ENCODE measurements around the gene CAMSAP2. TPM values are rescaled to one million over a fixed set of nuclear protein-coding genes. Genes with fewer than 3 reads are reported as not detected.

Gene CAMSAP2
- total RNA-seq, 1 donor from 2014 or later = 43.9 TPM

DNA sequence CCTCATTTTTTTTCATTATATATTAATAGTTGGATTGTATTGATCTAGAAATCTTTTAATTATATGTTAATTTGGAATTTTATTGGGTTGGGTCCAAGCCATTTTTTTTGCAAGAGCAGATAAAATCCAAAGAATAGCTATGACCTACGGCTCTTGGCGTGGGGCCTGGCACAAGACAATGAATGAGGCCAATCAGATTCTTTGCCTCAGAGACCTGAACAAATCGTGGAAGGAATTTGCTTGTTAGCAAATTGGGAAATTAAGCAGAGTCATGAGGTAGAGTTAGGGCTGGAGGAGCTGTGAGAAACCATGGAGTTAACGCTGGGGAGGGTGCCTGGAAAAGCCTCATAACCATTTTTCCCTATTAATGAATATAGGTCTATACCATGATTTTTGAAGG lies 40.1 kb downstream of the CAMSAP2 start:
- Histone ChIP-seq H3K4me2 (no peak overlapping the region), H3K27me3 (no peaks in the 10 kb centered on the region), H3K4me1 (peaks cover 14% of the 10 kb centered on the region), H3K9me3 (ENCODE audit: low read depth) (no peaks in the 10 kb centered on the region), H3K36me3 (peaks cover 26% of the 10 kb centered on the region), H2AFZ (replicated peaks) (no peak overlapping the region), H3K79me2 (ENCODE audit: low read depth) (peaks cover 49% of the 10 kb centered on the region), H3F3A (ENCODE audit: low read depth) (peaks cover 10% of the 10 kb centered on the region), H3K9ac (no peak overlapping the region), H3K4me3 (no peak overlapping the region), H4K20me1 (ENCODE audit: low read depth) (peaks cover 4% of the 10 kb centered on the region), H3K27ac (no peak overlapping the region)
- H3K27ac Mint-ChIP-seq = no peak overlapping the region
- H3K4me1 Mint-ChIP-seq = peaks cover 11% of the 10 kb centered on the region
- no peak for TF ChIP-seq EZH2 (IDR thresholded peaks at IDR 0.05)
- no peak for TF ChIP-seq EZH2phosphoT487 (IDR thresholded peaks at IDR 0.05)
- TF ChIP-seq, protein P1, sequence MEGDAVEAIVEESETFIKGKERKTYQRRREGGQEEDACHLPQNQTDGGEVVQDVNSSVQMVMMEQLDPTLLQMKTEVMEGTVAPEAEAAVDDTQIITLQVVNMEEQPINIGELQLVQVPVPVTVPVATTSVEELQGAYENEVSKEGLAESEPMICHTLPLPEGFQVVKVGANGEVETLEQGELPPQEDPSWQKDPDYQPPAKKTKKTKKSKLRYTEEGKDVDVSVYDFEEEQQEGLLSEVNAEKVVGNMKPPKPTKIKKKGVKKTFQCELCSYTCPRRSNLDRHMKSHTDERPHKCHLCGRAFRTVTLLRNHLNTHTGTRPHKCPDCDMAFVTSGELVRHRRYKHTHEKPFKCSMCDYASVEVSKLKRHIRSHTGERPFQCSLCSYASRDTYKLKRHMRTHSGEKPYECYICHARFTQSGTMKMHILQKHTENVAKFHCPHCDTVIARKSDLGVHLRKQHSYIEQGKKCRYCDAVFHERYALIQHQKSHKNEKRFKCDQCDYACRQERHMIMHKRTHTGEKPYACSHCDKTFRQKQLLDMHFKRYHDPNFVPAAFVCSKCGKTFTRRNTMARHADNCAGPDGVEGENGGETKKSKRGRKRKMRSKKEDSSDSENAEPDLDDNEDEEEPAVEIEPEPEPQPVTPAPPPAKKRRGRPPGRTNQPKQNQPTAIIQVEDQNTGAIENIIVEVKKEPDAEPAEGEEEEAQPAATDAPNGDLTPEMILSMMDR (IDR thresholded peaks at IDR 0.05) = no peak
- peaks cover 17% of the 10 kb centered on the region for H3K9me3 Mint-ChIP-seq
- peaks cover 47% of the 10 kb centered on the region for H3K36me3 Mint-ChIP-seq
- H3K27me3 Mint-ChIP-seq (ENCODE audit: insufficient read depth, low read depth) = no peaks in the 10 kb centered on the region
- no peak overlapping the region for H3K4me3 Mint-ChIP-seq
- peak; percentile 16 for DNase-seq (ENCODE audit: low spot score)

DNA sequence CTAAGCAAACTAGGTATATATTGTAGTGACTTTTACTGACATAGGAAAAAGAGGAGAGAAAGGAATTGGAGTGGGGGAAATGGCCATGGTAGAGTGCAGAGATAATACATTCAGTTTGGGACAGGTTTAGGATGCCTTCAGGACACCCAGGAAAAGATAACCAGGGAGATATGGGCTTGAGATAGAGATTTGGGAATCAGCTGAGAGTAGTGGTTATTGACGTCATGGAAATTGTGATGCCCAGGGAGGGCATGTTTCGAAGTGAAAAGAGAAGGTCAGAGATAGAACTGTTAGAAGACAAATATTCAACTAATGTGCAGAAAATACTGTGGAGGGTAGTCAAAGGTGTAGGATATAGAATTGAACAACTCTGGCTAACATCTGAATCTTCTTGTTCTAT lies 40.6 kb downstream of the CAMSAP2 start:
- DNase-seq (ENCODE audit: low spot score) = no peak
- H4K20me1 ChIP-seq (ENCODE audit: low read depth) = peaks cover 4% of the 10 kb centered on the region
- no peak overlapping the region for H3K27ac ChIP-seq
- H3K4me1 Mint-ChIP-seq = peaks cover 11% of the 10 kb centered on the region
- peaks cover 14% of the 10 kb centered on the region for H3K4me1 ChIP-seq
- H3K4me3 Mint-ChIP-seq = no peak overlapping the region
- no peaks in the 10 kb centered on the region for H3K9me3 ChIP-seq (ENCODE audit: low read depth)
- TF ChIP-seq, protein P1 (IDR thresholded peaks at IDR 0.05) = no peak
- no peak for TF ChIP-seq EZH2phosphoT487 (IDR thresholded peaks at IDR 0.05)
- TF ChIP-seq EZH2 (IDR thresholded peaks at IDR 0.05) = no peak
- H3K27me3 Mint-ChIP-seq (ENCODE audit: insufficient read depth, low read depth) = no peaks in the 10 kb centered on the region
- peaks cover 51% of the 10 kb centered on the region for H3K79me2 ChIP-seq (ENCODE audit: low read depth)
- H3K9ac ChIP-seq = no peak overlapping the region
- H3K27me3 ChIP-seq = no peaks in the 10 kb centered on the region
- H3K4me2 ChIP-seq = no peak overlapping the region
- H3K36me3 Mint-ChIP-seq = peaks cover 47% of the 10 kb centered on the region
- peaks cover 10% of the 10 kb centered on the region for H3F3A ChIP-seq (ENCODE audit: low read depth)
- peaks cover 18% of the 10 kb centered on the region for H3K9me3 Mint-ChIP-seq
- H3K4me3 ChIP-seq = no peak overlapping the region
- H2AFZ ChIP-seq (replicated peaks) = no peak overlapping the region
- peaks cover 28% of the 10 kb centered on the region for H3K36me3 ChIP-seq
- H3K27ac Mint-ChIP-seq = no peak overlapping the region

DNA sequence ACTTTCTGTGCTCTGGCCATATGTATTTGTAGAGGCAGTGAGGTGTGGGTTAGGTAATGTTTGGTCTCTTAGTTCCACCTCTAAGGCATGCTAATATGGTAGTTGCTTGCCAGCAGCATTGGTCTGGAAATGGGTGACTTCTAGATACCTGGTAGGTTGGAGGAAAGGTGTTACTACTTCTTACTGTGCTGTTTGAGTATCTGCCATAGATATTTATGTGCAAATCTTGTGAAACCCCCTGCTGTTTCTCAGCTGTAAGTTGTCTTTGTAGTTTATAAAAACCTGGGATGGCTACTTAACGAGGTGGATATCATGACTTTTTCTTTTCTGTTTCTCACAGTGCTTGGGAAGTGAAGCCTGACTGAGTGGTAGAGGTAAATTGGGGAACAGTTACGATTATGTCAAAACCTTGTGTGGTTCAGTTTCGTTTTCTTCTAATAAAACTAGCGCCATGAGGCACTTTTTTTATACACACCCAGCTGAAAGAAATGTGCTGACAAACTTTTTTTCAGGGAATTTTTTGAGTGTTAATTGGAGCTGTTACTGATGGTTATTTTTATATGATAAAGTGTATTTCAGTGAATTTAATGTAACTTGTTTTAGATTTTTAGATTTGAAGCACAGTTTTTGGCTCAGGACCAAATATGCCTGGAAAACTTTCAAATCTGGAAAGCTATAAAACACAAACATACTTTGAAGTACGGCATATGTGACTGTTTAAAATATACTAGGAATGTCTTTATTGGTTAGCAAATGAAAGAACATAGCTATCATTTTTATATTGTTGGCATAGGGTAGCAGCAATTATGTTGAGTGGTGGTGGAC lies 42.1 kb downstream of the CAMSAP2 start:
- Histone ChIP-seq H3K4me2 (no peak overlapping the region), H3K4me3 (no peak overlapping the region), H3K9ac (no peak overlapping the region), H3K27me3 (no peaks in the 10 kb centered on the region), H3K27ac (no peak overlapping the region), H3K79me2 (ENCODE audit: low read depth) (peaks cover 63% of the 10 kb centered on the region), H3F3A (ENCODE audit: low read depth) (peaks cover 10% of the 10 kb centered on the region), H3K36me3 (peaks cover 28% of the 10 kb centered on the region), H4K20me1 (ENCODE audit: low read depth) (peaks cover 4% of the 10 kb centered on the region), H3K9me3 (ENCODE audit: low read depth) (no peaks in the 10 kb centered on the region), H3K4me1 (peaks cover 14% of the 10 kb centered on the region), H2AFZ (replicated peaks) (no peak overlapping the region)
- peak; percentile 7 for DNase-seq (ENCODE audit: low spot score)
- peaks cover 18% of the 10 kb centered on the region for H3K9me3 Mint-ChIP-seq
- H3K27ac Mint-ChIP-seq = no peak overlapping the region
- H3K36me3 Mint-ChIP-seq = peaks cover 48% of the 10 kb centered on the region
- TF ChIP-seq EZH2 (IDR thresholded peaks at IDR 0.05) (no peak), EZH2phosphoT487 (IDR thresholded peaks at IDR 0.05) (no peak)
- H3K27me3 Mint-ChIP-seq (ENCODE audit: insufficient read depth, low read depth) = no peaks in the 10 kb centered on the region
- H3K4me3 Mint-ChIP-seq = no peak overlapping the region
- peaks cover 11% of the 10 kb centered on the region for H3K4me1 Mint-ChIP-seq

DNA sequence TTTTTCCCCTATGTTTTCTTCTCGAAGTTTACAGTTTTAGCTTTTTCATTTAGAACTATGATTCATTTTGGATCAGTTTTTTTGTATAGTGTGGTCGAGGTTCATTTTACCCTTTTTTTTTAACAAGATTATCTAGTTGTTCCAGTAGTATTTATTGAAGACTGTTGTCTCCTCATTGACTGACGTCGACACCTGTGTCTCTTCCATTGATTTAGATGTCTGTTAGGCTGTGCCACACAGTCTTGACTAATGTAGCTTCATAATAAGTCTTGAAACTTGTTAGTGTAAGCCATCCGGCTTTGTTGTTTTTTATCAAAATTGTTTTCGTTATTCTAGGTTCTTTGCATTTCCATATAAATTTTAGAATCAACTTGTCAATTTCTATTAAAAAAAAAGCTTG lies 45.2 kb downstream of the CAMSAP2 start:
- H3K9me3 Mint-ChIP-seq = peaks cover 18% of the 10 kb centered on the region
- peaks cover 62% of the 10 kb centered on the region for H3K36me3 Mint-ChIP-seq
- H3K4me1 Mint-ChIP-seq = peaks cover 4% of the 10 kb centered on the region
- H3K4me1 ChIP-seq = peaks cover 7% of the 10 kb centered on the region
- H3F3A ChIP-seq (ENCODE audit: low read depth) = peaks cover 6% of the 10 kb centered on the region
- no peak for TF ChIP-seq EZH2phosphoT487 (IDR thresholded peaks at IDR 0.05)
- TF ChIP-seq EZH2 (IDR thresholded peaks at IDR 0.05) = no peak
- TF ChIP-seq, protein P1 (IDR thresholded peaks at IDR 0.05) = no peak
- H3K4me3 ChIP-seq = no peak overlapping the region
- H3K4me3 Mint-ChIP-seq = no peak overlapping the region
- H2AFZ ChIP-seq (replicated peaks) = no peak overlapping the region
- peaks cover 4% of the 10 kb centered on the region for H4K20me1 ChIP-seq (ENCODE audit: low read depth)
- H3K27me3 Mint-ChIP-seq (ENCODE audit: insufficient read depth, low read depth) = no peaks in the 10 kb centered on the region
- H3K27ac ChIP-seq = no peak overlapping the region
- peaks cover 62% of the 10 kb centered on the region for H3K79me2 ChIP-seq (ENCODE audit: low read depth)
- H3K4me2 ChIP-seq = no peak overlapping the region
- no peaks in the 10 kb centered on the region for H3K9me3 ChIP-seq (ENCODE audit: low read depth)
- DNase-seq (ENCODE audit: low spot score) = no peak
- H3K9ac ChIP-seq = no peak overlapping the region
- H3K27ac Mint-ChIP-seq = no peak overlapping the region
- H3K36me3 ChIP-seq = peaks cover 28% of the 10 kb centered on the region
- no peaks in the 10 kb centered on the region for H3K27me3 ChIP-seq

Data from neural progenitor cell (in vitro differentiated cells).